ENCODE data around the gene PRR36. TPM values are rescaled to one million over a fixed set of nuclear protein-coding genes. Genes with fewer than 3 reads are reported as not detected.

Gene PRR36
- total RNA-seq, 4 donors from 2014 or later: 2.5 TPM; not detected in 3

DNA sequence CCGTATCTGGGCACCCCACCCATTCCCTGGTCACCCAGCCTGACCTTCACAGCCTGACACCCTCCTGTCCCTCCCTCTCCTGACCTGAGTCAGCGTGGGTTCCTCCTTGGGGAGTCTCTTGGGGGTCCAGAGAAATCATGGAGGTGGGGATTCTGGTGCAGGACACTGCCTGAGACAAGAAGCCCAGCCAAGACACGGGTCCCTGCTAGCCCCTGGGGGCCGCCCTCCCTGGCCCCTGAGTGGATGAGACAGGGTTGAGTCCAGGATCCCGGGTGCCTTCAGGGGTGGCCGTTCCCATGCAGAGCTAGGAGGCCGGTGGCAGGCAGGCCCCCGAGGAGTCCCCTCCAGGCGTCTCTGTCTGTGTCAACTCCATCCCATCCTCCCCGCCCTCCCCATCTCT lies 31.1 kb upstream of the PRR36 start:
- Histone ChIP-seq H3K36me3 (peaks cover 0 to 45% (median 3%) of the 10 kb centered on the region in 3 donors), H3K4me1 (peaks cover 0 to 50% (median 16%) of the 10 kb centered on the region in 4 donors)

DNA sequence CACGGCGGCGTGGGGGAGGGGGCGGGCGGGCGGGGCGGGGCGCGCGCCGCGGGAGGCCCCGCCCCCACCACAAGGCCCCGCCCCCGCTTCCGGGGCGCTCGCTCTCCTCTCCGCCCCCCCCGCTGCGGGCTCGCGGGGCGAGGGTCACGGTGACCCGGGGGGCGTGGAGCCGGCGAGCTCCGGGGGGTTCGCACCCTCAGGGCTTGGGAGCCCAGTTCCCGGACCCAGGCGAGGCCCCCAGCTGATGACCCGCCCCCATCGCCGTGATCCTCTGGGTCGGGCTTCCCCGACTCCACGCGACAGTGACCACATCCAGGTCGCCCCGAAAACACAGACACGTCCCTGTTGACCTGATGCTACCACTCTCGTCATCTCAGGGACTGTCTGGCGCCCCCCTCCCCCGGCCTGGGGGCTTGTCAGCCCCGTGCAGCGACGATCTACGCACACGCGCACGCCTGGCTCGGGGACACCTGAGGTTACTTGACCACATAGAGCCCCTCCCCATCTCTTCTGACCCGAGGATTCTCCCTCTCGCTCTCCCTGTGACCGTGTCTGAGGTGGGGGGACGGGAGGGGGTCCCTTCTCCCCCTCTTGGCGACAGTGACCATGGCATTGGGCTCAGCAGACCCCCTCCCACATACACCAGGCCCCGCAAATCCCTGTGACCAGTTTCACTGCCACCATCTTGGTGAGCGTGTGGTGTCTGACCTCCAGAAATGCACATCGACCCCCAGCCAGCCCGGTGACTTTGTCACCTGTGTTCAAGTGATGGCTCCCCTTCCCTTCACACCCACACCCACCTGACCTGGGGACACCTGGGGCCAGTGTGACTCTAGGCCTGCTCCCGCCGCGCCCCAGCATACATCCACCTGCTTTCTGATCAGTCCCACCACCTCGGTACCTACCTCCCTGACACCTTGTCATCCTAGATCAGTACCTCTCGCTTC lies 30.2 kb upstream of the PRR36 start:
- no peaks in the 10 kb centered on the region for H3K27me3 ChIP-seq
- no peaks in the 10 kb centered on the region for H3K9me3 ChIP-seq
- peak overlapping the region; percentile 69 to 90 (median 76) for H3K4me3 ChIP-seq
- DNase-seq (ENCODE audit: low spot score in 2 of 2): no peak
- H3K36me3 ChIP-seq: peaks cover 0 to 35% (median 0%) of the 10 kb centered on the region in 3 donors
- WGBS, 2 donors: 23 to 38% methylated on average over 21 to 23 of the region's 68 CpGs
- peaks cover 0 to 50% (median 16%) of the 10 kb centered on the region in 4 donors for H3K4me1 ChIP-seq
- H3K27ac ChIP-seq: peak overlapping the region; percentile 83 to 92 (median 88)
- TF ChIP-seq, protein P1, sequence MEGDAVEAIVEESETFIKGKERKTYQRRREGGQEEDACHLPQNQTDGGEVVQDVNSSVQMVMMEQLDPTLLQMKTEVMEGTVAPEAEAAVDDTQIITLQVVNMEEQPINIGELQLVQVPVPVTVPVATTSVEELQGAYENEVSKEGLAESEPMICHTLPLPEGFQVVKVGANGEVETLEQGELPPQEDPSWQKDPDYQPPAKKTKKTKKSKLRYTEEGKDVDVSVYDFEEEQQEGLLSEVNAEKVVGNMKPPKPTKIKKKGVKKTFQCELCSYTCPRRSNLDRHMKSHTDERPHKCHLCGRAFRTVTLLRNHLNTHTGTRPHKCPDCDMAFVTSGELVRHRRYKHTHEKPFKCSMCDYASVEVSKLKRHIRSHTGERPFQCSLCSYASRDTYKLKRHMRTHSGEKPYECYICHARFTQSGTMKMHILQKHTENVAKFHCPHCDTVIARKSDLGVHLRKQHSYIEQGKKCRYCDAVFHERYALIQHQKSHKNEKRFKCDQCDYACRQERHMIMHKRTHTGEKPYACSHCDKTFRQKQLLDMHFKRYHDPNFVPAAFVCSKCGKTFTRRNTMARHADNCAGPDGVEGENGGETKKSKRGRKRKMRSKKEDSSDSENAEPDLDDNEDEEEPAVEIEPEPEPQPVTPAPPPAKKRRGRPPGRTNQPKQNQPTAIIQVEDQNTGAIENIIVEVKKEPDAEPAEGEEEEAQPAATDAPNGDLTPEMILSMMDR (IDR thresholded peaks at IDR 0.05): no peak
- TF ChIP-seq EP300 (IDR thresholded peaks at IDR 0.05) (no peak), POLR2A (IDR thresholded peaks at IDR 0.05) (no peak)

More for the DNA sequence above, 31.1 kb upstream of the PRR36 start:
- no peak overlapping the region for H3K27ac ChIP-seq
- H3K9me3 ChIP-seq: no peaks in the 10 kb centered on the region
- H3K4me3 ChIP-seq: peak overlapping the region in 1 of 4 donors; percentile 82
- no peaks in the 10 kb centered on the region for H3K27me3 ChIP-seq
- DNase-seq (ENCODE audit: low spot score in 2 of 2): no peak
- WGBS, 2 donors: 61 to 64% methylated on average over 8 to 10 of the region's 10 CpGs
- TF ChIP-seq POLR2A (IDR thresholded peaks at IDR 0.05) (no peak), EP300 (IDR thresholded peaks at IDR 0.05) (no peak)
- TF ChIP-seq, protein P1 (IDR thresholded peaks at IDR 0.05): no peak

GRCh38 chr19:7903244-7904073 lies 29.3 kb upstream of the PRR36 start, which contains the start of gene MAP2K7:
MAP2K7 (plus strand) TSS chr19:7903877; CDS start chr19:7903945, 68 bp downstream.
- Histone ChIP-seq H3K27ac (peak within 1 kb of the TSS; percentile 83 to 92 (median 88)), H3K36me3 (peaks cover 0 to 26% (median 0%) of the 10 kb centered on the region in 3 donors), H3K4me1 (peaks cover 0 to 49% (median 16%) of the 10 kb centered on the region in 4 donors), H3K27me3 (no peaks in the 10 kb centered on the region), H3K9me3 (no peaks in the 10 kb centered on the region), H3K4me3 (peak within 1 kb of the TSS; percentile 69 to 90 (median 76))
- 0 to 1% methylated on average over 58 to 64 of the region's 89 CpGs for WGBS, 2 donors
- TF ChIP-seq, protein P1 (IDR thresholded peaks at IDR 0.05): peak; percentile 51 to 88 (median 61)
- TF ChIP-seq EP300 (IDR thresholded peaks at IDR 0.05) (peak; percentile 81 to 97), POLR2A (IDR thresholded peaks at IDR 0.05) (peak; percentile 75 to 90)
- DNase-seq (ENCODE audit: low spot score in 2 of 2): peak; percentile 99

GRCh38 chr19:7902796-7903243 lies 28.6 kb upstream of the PRR36 start:
- no peaks in the 10 kb centered on the region for H3K27me3 ChIP-seq
- H3K36me3 ChIP-seq: peaks cover 0 to 22% (median 0%) of the 10 kb centered on the region in 3 donors
- H3K4me3 ChIP-seq: peak overlapping the region; percentile 43 to 82 (median 62)
- H3K9me3 ChIP-seq: no peaks in the 10 kb centered on the region
- peaks cover 0 to 43% (median 16%) of the 10 kb centered on the region in 4 donors for H3K4me1 ChIP-seq
- TF ChIP-seq, protein P1 (IDR thresholded peaks at IDR 0.05): no peak
- no peak for TF ChIP-seq POLR2A (IDR thresholded peaks at IDR 0.05)
- no peak for TF ChIP-seq EP300 (IDR thresholded peaks at IDR 0.05)
- DNase-seq (ENCODE audit: low spot score in 2 of 2): no peak
- 13 to 27% methylated on average over 11 to 19 of the region's 20 CpGs for WGBS, 2 donors
- H3K27ac ChIP-seq: peak overlapping the region; percentile 19 to 92 (median 85)

Measured in tibial nerve (tissue), 4 donors.